DND-41 (cell line): ENCODE data around the gene RPL10.

Source experiments
- ATAC-seq: fragments of 200-7000 bp; cut with Tn5 transposase; 3 replicates; pipeline ENCODE4 v1.9.1; 2021; ENCODE audit warnings: low read depth; ENCODE audit not compliant: insufficient read depth
- DNase-seq: peaks from one replicate; pipeline ENCODE4 v3.0.0-alpha.2; 2020
- H2AFZ ChIP-seq: 2 replicates; pipeline ENCODE4 v1.6.0; 2012; ENCODE audit warnings: low read depth, low read length
- H3K27ac ChIP-seq: 2 replicates; pipeline ENCODE4 v1.5.1; 2012; ENCODE audit warnings: low read length, inconsistent platforms
- H3K27me3 ChIP-seq: fragments of 200-600 bp; sonication (generic); 2 replicates; pipeline ENCODE4 v1.6.0; 2012; ENCODE audit warnings: low read length, mild to moderate bottlenecking, inconsistent platforms; ENCODE audit not compliant: insufficient read depth, poor library complexity
- H3K36me3 ChIP-seq: 2 replicates; pipeline ENCODE4 v1.5.1; 2012; ENCODE audit warnings: low read length, inconsistent platforms; ENCODE audit not compliant: insufficient read depth
- H3K4me1 ChIP-seq: 2 replicates; pipeline ENCODE4 v1.5.1; 2012; ENCODE audit warnings: mild to moderate bottlenecking, low read length; ENCODE audit not compliant: insufficient read depth
- H3K4me2 ChIP-seq: 2 replicates; pipeline ENCODE4 v1.6.0; 2012; ENCODE audit warnings: mild to moderate bottlenecking, moderate library complexity, low read length, inconsistent platforms; ENCODE audit not compliant: insufficient read depth
- H3K4me3 ChIP-seq, 2 experiments: fragments of 200-600 bp in 1 of 2; shearing (Covaris generic) in 1 of 2; 2 replicates each; pipeline ENCODE4 v1.5.1; 2012 to 2016; ENCODE audit warnings: inconsistent platforms in 2 of 2, low read length in 2 of 2, mild to moderate bottlenecking in 2 of 2, low read depth in 1 of 2, moderate library complexity in 1 of 2
- H3K79me2 ChIP-seq: 2 replicates; pipeline ENCODE4 v1.6.0; 2012; ENCODE audit warnings: low read length, inconsistent platforms; ENCODE audit not compliant: insufficient read depth
- H3K9ac ChIP-seq: 2 replicates; pipeline ENCODE4 v1.6.0; 2012; ENCODE audit warnings: low read depth, mild to moderate bottlenecking, inconsistent platforms, low read length, moderate library complexity
- H3K9me3 ChIP-seq: 2 replicates; pipeline ENCODE4 v1.5.1; 2012; ENCODE audit warnings: low read length, moderate library complexity, mild to moderate bottlenecking, inconsistent platforms; ENCODE audit not compliant: insufficient read depth, severe bottlenecking
- H4K20me1 ChIP-seq: 2 replicates; pipeline ENCODE4 v1.6.0; 2012; ENCODE audit warnings: low read length; ENCODE audit not compliant: insufficient read depth
- EZH2 ChIP-seq: IDR thresholded peaks from 3 replicates; pipeline ENCODE4 v1.6.1; 2012; ENCODE audit warnings: borderline replicate concordance, low read depth, mild to moderate bottlenecking, moderate library complexity, low read length, inconsistent platforms; ENCODE audit not compliant: severe bottlenecking
- TF ChIP-seq, protein P1 (sequence below): IDR thresholded peaks from 2 replicates; pipeline ENCODE4 v1.5.1; 2012; ENCODE audit warnings: borderline replicate concordance, low read length, moderate library complexity, mild to moderate bottlenecking; ENCODE audit not compliant: poor library complexity, severe bottlenecking; ENCODE audit errors: extremely low read depth

Gene RPL10

DNA sequence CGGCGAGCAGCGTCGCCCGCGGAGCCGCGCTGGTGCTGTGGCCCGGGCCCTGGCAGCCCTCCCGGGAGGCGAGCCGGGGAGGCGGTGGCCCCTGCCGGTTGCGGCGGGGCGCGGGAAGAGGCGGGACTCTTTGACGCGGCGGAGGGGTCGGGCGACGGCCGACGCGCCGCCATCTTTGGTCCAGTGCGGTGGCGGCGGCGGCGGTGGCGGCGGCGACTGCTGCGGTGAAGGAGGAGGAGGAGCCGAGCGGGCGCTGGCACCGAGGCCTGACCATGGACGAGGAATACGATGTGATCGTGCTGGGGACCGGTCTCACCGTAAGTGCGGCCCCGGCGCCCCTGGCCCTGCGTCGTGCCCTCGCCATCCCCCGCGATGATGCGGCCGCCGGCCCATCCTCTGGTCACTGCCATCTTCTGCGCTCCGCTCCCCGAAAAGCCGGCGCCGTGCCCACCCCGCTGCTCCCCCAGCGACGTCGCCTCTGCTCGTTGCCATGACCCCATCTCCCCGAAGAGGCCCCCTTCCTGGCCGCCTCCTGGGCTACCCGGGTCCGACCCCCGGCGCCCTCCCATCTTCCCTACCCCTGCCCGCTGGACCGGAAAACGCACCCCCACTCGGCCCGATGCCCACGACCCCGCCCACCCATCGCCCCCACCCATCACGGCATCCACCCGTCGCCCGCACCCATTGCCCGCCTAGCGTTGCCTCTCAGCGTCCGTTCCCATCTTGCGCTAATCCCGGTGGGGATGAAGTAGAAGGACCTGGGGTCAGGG, 39.0 kb downstream of the RPL10 start, which contains the start of gene GDI1:
Gene GDI1 (plus strand): TSS at position 172 of the 770 bp plus-strand sequence. CDS start 101 bp downstream, at position 273.
- H3K4me1 ChIP-seq, result peaks cover 27% of the 10 kb centered on the region
- H3K27me3 ChIP-seq, result no peaks in the 10 kb centered on the region
- H3K9me3 ChIP-seq, result no peaks in the 10 kb centered on the region
- H4K20me1 ChIP-seq, result peaks cover 28% of the 10 kb centered on the region
- peaks cover 76% of the 10 kb centered on the region for H3K36me3 ChIP-seq
- H3K4me2 ChIP-seq, result peak within 1 kb of the TSS; percentile 91
- peaks cover 31% of the 10 kb centered on the region for H3K79me2 ChIP-seq
- DNase-seq, result peak; percentile 56
- ATAC-seq, result peak; percentile 57
- H3K27ac ChIP-seq, result peak within 1 kb of the TSS; percentile 74
- H3K9ac ChIP-seq, result peak within 1 kb of the TSS; percentile 67
- H3K4me3 ChIP-seq, result peak within 1 kb of the TSS; percentile 33 to 73; a peak in 3 of 4 replicates
- H2AFZ ChIP-seq, result peak within 1 kb of the TSS; percentile 68
- no peak for TF ChIP-seq EZH2
- TF ChIP-seq, protein P1, sequence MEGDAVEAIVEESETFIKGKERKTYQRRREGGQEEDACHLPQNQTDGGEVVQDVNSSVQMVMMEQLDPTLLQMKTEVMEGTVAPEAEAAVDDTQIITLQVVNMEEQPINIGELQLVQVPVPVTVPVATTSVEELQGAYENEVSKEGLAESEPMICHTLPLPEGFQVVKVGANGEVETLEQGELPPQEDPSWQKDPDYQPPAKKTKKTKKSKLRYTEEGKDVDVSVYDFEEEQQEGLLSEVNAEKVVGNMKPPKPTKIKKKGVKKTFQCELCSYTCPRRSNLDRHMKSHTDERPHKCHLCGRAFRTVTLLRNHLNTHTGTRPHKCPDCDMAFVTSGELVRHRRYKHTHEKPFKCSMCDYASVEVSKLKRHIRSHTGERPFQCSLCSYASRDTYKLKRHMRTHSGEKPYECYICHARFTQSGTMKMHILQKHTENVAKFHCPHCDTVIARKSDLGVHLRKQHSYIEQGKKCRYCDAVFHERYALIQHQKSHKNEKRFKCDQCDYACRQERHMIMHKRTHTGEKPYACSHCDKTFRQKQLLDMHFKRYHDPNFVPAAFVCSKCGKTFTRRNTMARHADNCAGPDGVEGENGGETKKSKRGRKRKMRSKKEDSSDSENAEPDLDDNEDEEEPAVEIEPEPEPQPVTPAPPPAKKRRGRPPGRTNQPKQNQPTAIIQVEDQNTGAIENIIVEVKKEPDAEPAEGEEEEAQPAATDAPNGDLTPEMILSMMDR, result no peak

- no peak for TF ChIP-seq EZH2
- TF ChIP-seq, protein P1, result no peak
- Histone ChIP-seq H3K79me2 (peaks cover 31% of the 10 kb centered on the region), H3K4me3 (peak overlapping the region; percentile 33 to 73; a peak in 3 of 4 replicates), H3K27ac (peak overlapping the region; percentile 56), H3K27me3 (no peaks in the 10 kb centered on the region), H3K36me3 (peaks cover 71% of the 10 kb centered on the region), H3K4me1 (peaks cover 30% of the 10 kb centered on the region), H3K9me3 (no peaks in the 10 kb centered on the region), H3K4me2 (peak overlapping the region; percentile 91), H2AFZ (no peak overlapping the region), H4K20me1 (peaks cover 28% of the 10 kb centered on the region), H3K9ac (peak overlapping the region; percentile 67)
- no peak for DNase-seq
- ATAC-seq, result no peak
Measured at GRCh38 chrX:154437971-154438893, 40.1 kb downstream of the RPL10 start.

DNA sequence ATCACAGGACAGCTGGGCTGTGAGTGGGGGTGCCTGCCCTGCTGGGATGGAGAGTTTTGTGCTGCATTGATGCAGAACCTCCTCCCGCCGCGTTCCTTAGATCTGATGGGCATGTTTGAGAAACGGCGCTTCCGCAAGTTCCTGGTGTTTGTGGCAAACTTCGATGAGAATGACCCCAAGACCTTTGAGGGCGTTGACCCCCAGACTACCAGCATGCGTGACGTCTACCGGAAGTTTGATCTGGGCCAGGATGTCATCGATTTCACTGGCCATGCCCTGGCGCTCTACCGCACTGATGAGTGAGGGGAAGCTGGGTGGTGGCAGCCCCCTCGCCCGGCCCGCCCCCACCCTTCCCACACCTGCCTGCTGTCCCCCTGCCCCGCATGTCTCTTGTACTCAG, 41.7 kb downstream of the RPL10 start:
- no peak overlapping the region for H3K9ac ChIP-seq
- no peak overlapping the region for H3K27ac ChIP-seq
- no peak for DNase-seq
- no peaks in the 10 kb centered on the region for H3K27me3 ChIP-seq
- H3K4me2 ChIP-seq, result no peak overlapping the region
- H3K36me3 ChIP-seq, result peaks cover 56% of the 10 kb centered on the region
- peaks cover 43% of the 10 kb centered on the region for H3K4me1 ChIP-seq
- ATAC-seq, result no peak
- no peak for TF ChIP-seq EZH2
- TF ChIP-seq, protein P1, result no peak
- H3K79me2 ChIP-seq, result peaks cover 31% of the 10 kb centered on the region
- no peak overlapping the region for H3K4me3 ChIP-seq
- no peaks in the 10 kb centered on the region for H3K9me3 ChIP-seq
- H4K20me1 ChIP-seq, result peaks cover 31% of the 10 kb centered on the region
- H2AFZ ChIP-seq, result no peak overlapping the region
